OCI-LY7 (cell line): ENCODE measurements around the gene TRIP10.

Source experiments
- CTCF ChIP-seq: fragments of 200-600 bp; sonication (generic); conservative IDR thresholded peaks from 2 replicates; pipeline ENCODE4 v1.5.1; 2014; ENCODE audit warnings: mild to moderate bottlenecking, antibody characterized with exemption, low read length, moderate library complexity, mixed read lengths
- EZH2phosphoT487 ChIP-seq: fragments of 200-600 bp; sonication (generic); IDR thresholded peaks from 2 replicates; pipeline ENCODE4 v1.6.1; 2018; ENCODE audit warnings: low read depth, borderline replicate concordance, mild to moderate bottlenecking, mixed run types, antibody characterized with exemption, low read length, moderate library complexity, mixed read lengths

DNA sequence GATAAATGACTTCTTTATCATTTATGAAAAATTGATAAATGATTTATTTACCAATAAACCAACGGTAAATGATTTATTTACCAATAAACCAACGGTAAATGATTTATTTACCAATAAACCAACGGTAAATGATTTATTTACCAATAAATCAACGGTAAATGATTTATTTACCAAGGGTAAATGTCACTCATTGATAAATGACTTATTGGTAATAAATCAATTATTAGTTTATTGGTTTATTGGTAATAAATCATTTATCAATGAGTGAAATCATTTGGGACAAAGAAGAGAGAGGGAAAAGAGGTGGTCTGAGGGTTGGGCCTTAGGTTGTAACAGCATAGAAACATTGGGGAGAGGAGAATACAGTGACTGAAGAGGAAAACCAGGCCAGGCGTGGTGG lies 54.5 kb downstream of the TRIP10 start:
- TF ChIP-seq CTCF: no peak
- TF ChIP-seq EZH2phosphoT487: no peak
